ENCODE results near the gene NDUFA6.
A peak's percentile ranks its signal among the peaks of the same experiment; 100 is the strongest.

The NDUFA6 gene

GRCh38 chr22:42091455-42091782 lies 847 bp upstream of the NDUFA6 start:
- in situ Hi-C loops (cut with MboI; ENCODE audit: low pct_unique_long_range_greater_than_20kb, low sequenced_read_pairs, unreplicated experiment), result no loop called here
- no peak for DNase-seq (ENCODE audit: low spot score)
- TF ChIP-seq CTCF (IDR thresholded peaks at IDR 0.05; ENCODE audit: extremely low read depth, insufficient read depth, missing control alignments), result no peak

GRCh38 chr22:42086051-42086450 lies 4.5 kb downstream of the NDUFA6 start:
- no peak for DNase-seq (ENCODE audit: low spot score)
- in situ Hi-C loops (cut with MboI; ENCODE audit: low pct_unique_long_range_greater_than_20kb, low sequenced_read_pairs, unreplicated experiment), result no loop called here

GRCh38 chr22:42084874-42085273 lies 5.7 kb downstream of the NDUFA6 start:
- in situ Hi-C loops (cut with MboI; ENCODE audit: low pct_unique_long_range_greater_than_20kb, low sequenced_read_pairs, unreplicated experiment), result no loop called here
- DNase-seq (ENCODE audit: low spot score), result no peak
- no peak for TF ChIP-seq CTCF (IDR thresholded peaks at IDR 0.05; ENCODE audit: extremely low read depth, insufficient read depth, missing control alignments)

More at GRCh38 chr22:42086051-42086450, 4.5 kb downstream of the NDUFA6 start:
- TF ChIP-seq CTCF (IDR thresholded peaks at IDR 0.05; ENCODE audit: extremely low read depth, insufficient read depth, missing control alignments), result no peak

- in situ Hi-C loops (cut with MboI; ENCODE audit: low pct_unique_long_range_greater_than_20kb, low sequenced_read_pairs, unreplicated experiment), result no loop called here
- no peak for TF ChIP-seq CTCF (IDR thresholded peaks at IDR 0.05; ENCODE audit: extremely low read depth, insufficient read depth, missing control alignments)
- no peak for DNase-seq (ENCODE audit: low spot score)
Measured at GRCh38 chr22:42083119-42083518, 7.5 kb downstream of the NDUFA6 start.

GRCh38 chr22:42080287-42080686 lies 10.3 kb downstream of the NDUFA6 start:
- DNase-seq (ENCODE audit: low spot score), result no peak
- in situ Hi-C loops (cut with MboI; ENCODE audit: low pct_unique_long_range_greater_than_20kb, low sequenced_read_pairs, unreplicated experiment), result no loop called here
- no peak for TF ChIP-seq CTCF (IDR thresholded peaks at IDR 0.05; ENCODE audit: extremely low read depth, insufficient read depth, missing control alignments)

GRCh38 chr22:42079319-42080251 lies 11.0 kb downstream of the NDUFA6 start, which contains the start of gene SMDT1:
Gene SMDT1 (plus strand): TSS chr22:42079700. CDS start chr22:42079769, 69 bp downstream.
- in situ Hi-C loops (cut with MboI; ENCODE audit: low pct_unique_long_range_greater_than_20kb, low sequenced_read_pairs, unreplicated experiment), result loop anchor here (10.0 kb wide), 1 partner anchor 95 kb away; no protein-coding TSS in a partner anchor
- no peak for TF ChIP-seq CTCF (IDR thresholded peaks at IDR 0.05; ENCODE audit: extremely low read depth, insufficient read depth, missing control alignments)
- peak; percentile 99 for DNase-seq (ENCODE audit: low spot score)

Measured in GM13977 (cell line).